Measurements from ENCODE around the gene SEC62.
A peak's percentile ranks its signal among the peaks of the same experiment; 100 is the strongest.
"Not testable (repeated sequence)": the region's sequence is repeated elsewhere in the genome, so short reads cannot be mapped to it uniquely, and the experiment has no call there.

Gene SEC62

DNA sequence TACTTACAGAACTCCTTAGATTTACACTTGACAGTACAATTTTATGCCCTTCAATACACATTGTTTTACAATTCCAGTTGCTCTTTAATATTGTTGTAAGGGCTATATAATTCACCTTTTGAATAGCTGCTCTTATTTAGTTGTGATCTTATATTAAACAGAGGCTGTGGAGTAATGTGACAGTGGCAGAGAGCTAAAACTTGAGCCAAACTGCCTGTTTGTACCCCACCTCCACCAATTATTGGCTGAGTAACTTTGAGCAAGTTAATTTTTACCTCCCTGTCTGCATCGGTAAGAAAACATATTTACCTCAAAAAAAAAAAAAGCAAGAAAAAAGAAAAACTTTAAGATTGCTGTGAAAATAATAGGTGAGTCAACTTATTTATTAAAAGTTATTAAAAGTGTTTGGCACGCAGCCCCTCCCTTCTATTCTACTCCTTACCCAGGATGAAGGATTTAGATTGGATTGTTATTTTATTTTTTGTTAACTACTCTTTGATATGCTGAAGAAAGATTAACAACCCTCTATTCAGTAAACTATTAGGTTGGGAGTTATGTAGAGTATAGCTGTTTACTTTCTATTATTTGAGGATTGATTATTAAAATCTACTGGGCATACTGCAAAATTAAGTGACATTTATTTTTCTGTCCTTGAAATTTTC lies 1.7 kb downstream of the SEC62 start:
- no peak for DNase-seq

DNA sequence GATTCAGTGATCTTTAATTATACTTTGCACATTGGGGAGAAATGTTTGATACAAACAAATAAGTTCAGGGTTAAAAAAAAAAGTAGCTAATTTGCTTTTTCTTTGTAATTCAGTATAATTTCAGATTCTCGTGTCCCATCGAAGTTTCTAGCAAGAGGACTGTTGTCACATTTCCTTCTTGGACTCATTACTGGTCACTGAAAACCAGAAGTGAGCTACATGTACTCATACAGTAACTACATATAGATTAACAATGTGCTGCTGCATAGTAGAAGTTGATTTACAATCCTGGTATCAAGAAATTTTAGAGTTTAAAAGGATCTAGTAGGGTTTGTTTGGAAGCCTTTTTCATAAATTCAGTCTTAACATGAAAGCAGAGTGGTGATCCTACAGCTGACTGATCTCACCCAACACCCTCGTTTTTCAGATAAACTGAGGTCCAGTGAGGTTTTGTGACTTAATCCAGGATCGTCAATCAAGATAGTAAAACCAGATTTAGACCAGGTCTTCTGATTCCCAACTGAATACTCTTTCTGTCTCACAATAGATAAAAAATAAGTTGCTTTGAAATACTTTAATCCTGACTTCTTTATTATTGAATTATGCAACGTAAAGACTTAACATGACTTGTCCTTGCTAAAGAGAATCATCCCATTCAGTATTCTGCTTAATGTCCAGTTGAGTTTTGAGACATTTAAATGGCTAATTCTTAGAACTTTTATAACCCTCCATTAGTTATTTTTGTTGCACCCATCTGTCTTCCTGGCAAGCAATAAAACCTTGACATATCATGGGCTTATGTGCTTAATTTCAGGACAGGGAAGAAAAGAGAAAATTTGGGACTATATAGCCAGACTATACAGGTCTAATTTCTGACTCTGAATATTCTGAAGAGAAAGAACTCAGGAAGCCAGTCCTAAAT lies 2.8 kb downstream of the SEC62 start:
- no peak for DNase-seq

DNA sequence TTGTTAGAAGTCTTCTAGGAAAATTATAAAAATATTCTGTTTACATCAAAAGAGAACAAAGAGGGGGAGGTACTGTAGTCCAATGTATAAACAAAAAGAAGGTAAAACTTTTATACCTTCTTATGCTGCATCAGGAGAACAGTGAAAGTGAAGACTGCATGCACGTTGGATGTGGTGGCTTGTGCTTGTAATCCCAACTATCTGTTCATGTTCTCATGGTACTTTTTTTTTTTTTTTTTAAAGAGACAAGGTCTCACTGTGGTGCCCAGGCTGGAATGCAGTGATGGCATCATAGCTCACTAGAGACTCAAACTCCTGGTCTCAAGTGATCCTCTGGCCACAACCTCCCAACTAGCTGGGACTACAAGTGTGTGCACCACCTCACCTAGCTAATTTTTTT lies 4.2 kb downstream of the SEC62 start:
- DNase-seq, result no peak

- DNase-seq, result no peak
Measured at GRCh38 chr3:169971522-169971921, 4.9 kb downstream of the SEC62 start.

DNA sequence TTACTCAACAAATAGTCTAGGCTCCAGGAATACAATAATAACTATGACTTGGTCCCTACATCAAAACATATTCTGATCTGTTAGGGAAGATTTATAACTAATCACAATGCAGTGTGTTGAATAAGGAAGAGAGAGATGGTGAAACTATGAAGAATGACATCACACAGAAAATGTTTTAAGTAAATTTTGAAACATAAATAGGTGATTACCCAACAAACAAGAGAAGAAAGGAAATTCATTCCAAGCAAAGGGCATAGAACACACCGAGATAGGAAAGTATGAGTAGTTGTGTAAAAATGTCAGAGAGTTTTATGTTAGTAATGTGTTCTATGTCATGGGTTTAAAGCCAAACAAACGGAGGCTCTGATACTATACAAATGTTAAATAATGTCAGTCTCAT lies 13.4 kb downstream of the SEC62 start:
- peak; percentile 58 for DNase-seq

DNA sequence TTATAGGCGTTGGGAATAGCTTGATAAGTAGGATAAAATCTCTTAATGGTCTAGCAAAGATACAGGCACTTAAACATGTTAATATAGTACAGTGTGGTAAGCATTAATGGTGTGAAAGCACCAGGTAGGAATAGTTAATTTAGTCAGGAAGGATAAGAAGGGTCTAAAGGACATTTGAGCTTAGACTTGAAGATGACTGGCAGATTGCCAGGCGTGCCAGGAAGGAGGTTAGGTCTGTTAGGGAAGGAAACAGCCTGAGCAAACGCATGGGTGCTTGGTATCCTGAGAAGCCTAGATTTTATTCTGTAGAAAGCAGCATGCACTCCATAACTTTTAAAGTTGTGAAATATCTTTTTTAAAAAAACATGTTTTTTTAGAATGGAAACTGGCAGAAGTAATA lies 17.7 kb downstream of the SEC62 start:
- no peak for DNase-seq

GRCh38 chr3:169990431-169990830 lies 23.8 kb downstream of the SEC62 start:
- no peak for DNase-seq

DNA sequence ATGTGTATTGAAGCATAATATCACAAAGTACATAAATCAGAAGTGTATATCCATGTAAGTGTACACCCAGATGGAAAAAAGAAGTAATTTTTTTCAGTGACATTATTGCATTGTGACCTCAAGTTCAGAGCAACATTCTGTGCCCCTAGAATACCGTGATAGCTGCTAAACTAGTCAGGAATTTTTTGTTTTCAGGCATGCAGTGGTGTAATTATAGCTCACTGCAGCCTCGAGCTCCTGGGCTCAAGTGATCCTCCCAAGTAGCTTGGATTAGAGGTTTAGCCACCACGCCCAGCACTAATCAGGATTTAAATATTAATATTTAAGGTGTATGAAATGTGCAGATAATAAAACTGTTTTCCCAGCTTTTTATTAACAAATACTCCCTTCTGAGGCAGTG lies 25.5 kb downstream of the SEC62 start:
- no peak for DNase-seq

- DNase-seq, result no peak
Measured at GRCh38 chr3:169992781-169993180, 26.2 kb downstream of the SEC62 start.

DNA sequence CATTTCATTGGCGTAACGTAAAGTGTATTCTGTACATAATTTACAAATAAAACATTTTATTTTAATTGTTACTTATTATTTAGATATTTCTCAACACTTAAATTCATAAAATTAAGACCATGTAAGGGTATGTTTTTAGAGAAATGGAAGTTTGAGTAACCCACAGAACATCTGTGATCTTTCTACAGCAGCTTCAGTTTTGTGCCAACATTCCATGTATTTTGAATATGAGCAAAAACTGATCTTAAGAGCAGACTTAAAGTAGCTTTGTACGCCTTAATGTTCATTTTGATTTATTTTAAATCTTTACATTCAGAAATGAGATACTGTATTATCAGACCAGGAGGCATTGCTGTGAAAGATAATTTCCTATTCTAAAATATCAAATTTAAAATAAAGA lies 27.2 kb downstream of the SEC62 start:
- no peak for DNase-seq

DNA sequence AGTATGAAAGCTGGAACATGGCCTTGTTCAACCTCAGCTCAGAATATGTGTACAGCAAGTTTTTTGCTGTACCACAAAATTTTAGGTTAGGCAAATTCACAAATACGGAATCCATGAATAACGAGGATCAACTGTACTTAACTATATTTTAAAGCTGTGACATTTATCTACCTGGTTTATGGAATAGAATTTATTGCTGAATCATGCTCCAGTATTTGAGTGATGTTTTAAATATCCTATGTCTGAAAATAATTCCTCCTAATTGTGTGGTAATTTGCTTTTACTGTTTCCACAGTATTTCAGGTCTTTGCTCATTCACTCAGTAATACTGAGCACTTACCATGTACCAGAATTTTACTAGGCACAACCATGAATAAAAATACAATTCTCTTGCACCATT lies 29.5 kb downstream of the SEC62 start:
- DNase-seq, result no peak

GRCh38 chr3:169998668-169999131 lies 32.1 kb downstream of the SEC62 start:
- DNase-seq, result peak; percentile 93

- DNase-seq, result no peak
Measured at GRCh38 chr3:169999433-169999832, 32.8 kb downstream of the SEC62 start.

GRCh38 chr3:170000051-170000450 lies 33.4 kb downstream of the SEC62 start:
- DNase-seq, result no peak

GRCh38 chr3:170002231-170002630 lies 35.6 kb downstream of the SEC62 start:
- DNase-seq, result no peak

- DNase-seq, result no peak
Measured at GRCh38 chr3:170002879-170003278, 36.3 kb downstream of the SEC62 start.

DNA sequence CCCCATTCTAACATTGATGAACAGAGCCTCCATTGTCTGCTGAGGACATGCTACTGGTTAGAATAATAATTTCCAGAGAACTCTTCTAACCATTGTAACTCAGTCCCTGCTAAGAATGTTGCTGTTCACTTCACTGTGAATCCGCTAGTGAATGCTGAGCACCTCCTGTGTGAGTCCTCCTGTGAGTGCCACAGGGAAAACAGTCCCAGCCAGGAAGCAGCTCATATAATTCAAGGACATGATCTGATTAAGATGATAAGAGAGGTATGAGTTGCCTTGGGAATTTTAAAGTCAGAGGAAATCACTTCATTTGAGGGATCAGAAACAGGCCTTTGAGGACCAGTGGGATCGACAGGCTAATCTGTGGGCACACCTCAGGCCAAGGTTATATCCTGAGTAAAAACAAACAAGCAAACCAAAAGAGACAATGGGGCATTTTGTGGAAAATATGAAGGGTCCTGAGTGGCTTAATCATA lies 37.3 kb downstream of the SEC62 start:
- no peak for DNase-seq

- peak; percentile 53 for DNase-seq
Measured at GRCh38 chr3:170007031-170007663, 40.5 kb downstream of the SEC62 start.

DNA sequence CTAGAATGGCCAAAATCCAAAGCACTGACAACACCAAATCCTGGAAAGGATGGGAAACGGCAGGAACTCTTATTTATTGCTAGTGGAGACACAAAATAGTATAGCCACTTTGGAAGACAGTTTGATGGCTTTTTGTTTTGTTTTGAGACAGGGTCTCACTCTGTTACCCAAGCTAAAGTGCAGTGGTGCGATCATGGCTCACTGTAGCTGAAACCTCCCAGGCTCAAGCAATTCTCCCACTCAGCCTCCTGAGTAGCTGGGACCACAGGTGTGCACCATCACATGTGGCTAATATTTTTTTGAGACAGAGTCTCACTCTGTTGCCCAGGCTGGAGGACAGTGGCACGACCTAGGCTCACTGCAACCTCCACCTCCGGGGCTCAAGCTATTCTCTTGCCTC lies 43.9 kb downstream of the SEC62 start:
- DNase-seq, result no peak

- no peak for DNase-seq
Measured at GRCh38 chr3:170012683-170013400, 46.2 kb downstream of the SEC62 start.

- no peak for DNase-seq
Measured at GRCh38 chr3:170016057-170016456, 49.5 kb downstream of the SEC62 start.

DNA sequence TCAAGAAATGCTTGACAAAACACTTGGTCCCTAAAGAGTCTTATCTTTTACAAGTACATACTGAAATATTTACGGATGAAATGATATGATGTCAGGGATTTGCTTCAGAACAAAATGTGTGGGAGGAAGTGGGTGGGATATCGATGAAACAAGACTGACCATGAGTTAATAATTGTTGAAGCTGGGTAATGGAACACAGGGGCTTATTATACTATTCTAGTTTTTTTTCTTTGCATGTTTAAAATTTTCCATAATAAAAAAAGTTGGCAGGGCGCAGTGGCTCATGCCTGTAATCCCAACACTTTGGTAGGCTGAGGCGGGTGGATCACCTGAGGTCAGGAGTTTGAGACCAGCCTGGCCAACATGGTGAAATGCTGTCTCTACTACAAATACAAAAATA lies 52.7 kb downstream of the SEC62 start:
- DNase-seq, result not testable (repeated sequence)

- DNase-seq, result no peak
Measured at GRCh38 chr3:170021083-170021482, 54.5 kb downstream of the SEC62 start.
